GM12874 (cell line): ENCODE data around the gene RSRC1.

Source experiments
- CTCF ChIP-seq: IDR thresholded peaks from 2 replicates; pipeline ENCODE4 v1.5.1; 2011; ENCODE audit warnings: low read depth, mild to moderate bottlenecking, control low read depth, low read length, moderate library complexity; ENCODE audit not compliant: insufficient read depth

The RSRC1 gene

DNA sequence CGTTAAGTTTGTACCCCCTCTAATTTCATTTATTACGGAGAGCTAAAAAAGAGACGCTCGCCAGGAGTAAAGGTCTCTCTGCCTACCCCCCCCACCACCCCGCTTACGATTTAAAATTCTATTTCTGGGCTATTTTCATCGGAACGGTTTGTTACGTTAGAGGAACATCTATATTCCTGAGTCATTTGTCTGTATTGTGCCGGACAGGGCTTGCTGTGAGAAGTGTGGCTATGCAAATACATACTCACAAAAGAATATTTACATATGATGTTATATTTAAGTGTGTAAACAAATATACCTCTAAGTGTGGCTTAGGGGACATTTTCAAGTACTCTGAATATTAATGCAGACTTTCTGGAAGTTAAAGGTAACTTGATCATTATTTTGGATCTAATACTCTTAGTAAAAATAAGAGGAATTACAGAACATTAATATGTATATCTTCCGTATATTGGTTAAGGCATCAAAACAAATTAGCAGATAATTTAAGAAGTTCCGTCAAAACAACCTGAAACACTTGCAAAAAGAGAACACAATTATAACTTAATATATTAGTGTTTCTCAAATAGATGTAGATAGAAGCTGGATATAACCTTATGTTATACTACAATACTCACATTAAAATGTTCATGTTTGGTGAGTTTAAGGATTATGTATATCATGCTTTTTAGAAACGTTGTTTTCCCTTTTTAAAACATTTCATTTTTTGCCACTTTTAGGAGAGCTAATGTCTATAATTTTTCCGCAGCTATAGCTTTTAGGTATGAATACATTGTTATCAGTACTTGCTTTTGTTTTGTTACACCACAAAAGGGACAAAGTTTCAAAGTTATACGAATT, 2.1 kb upstream of the RSRC1 start:
- TF ChIP-seq CTCF, result no peak

GRCh38 chr3:158108445-158108985, 1.4 kb upstream of the RSRC1 start:
- no peak for TF ChIP-seq CTCF

DNA sequence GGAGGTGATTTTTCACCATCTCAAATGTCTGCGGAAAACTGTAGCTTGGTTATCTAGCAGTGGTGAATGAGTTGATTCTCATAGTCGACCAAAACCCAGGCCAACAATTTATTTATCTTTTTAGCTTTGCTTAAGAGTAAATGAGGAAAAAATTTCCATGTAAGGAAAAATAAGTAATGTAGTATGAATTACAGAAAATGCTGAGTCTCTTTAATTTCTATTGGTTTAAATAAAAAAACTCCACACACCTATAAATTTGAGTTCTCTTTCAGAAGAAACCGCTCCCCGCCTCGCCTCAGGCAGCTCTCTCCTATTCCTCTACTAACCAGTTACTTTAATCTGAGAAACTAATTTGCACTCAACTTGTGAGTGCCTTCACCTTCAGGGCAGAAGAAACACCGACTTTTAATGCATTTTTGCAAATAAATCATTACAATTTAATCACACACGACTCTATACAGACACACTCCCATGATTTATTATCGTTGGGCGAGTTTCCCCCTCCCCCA, 540 bp upstream of the RSRC1 start:
- no peak for TF ChIP-seq CTCF

GRCh38 chr3:158110658-158111018, 749 bp downstream of the RSRC1 start:
- no peak for TF ChIP-seq CTCF

- TF ChIP-seq CTCF, result no peak
Measured at GRCh38 chr3:158111861-158112260, 2.0 kb downstream of the RSRC1 start.

DNA sequence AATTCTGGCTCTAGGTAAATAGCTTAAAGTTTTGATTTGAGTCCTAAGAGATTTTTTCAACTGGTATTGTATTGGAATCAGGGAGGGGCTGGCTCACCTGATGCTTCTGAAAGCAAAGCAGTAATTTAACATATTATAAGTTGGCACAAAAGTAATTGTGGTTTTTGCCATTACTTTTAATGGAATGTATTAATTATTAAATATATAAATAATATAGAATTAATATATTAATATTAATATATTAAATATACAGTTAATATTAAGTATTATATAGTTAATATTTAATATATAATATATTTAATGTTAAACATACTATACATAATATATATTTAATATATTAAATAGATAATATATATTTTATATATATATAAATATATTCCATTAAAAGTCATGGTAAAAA, 10.4 kb downstream of the RSRC1 start:
- TF ChIP-seq CTCF, result no peak

GRCh38 chr3:158121295-158121694, 11.4 kb downstream of the RSRC1 start:
- TF ChIP-seq CTCF, result no peak
